ENCODE results near the gene ZSWIM5. TPM values are rescaled to one million over a fixed set of nuclear protein-coding genes. Genes with fewer than 3 reads are reported as not detected.
A peak's percentile ranks its signal among the peaks of the same experiment; 100 is the strongest.
"Not testable (repeated sequence)": the region's sequence is repeated elsewhere in the genome, so short reads cannot be mapped to it uniquely, and the experiment has no call there.

ZSWIM5 gene
- total RNA-seq, 1 donor from 2014 or later: 0.84 TPM

DNA sequence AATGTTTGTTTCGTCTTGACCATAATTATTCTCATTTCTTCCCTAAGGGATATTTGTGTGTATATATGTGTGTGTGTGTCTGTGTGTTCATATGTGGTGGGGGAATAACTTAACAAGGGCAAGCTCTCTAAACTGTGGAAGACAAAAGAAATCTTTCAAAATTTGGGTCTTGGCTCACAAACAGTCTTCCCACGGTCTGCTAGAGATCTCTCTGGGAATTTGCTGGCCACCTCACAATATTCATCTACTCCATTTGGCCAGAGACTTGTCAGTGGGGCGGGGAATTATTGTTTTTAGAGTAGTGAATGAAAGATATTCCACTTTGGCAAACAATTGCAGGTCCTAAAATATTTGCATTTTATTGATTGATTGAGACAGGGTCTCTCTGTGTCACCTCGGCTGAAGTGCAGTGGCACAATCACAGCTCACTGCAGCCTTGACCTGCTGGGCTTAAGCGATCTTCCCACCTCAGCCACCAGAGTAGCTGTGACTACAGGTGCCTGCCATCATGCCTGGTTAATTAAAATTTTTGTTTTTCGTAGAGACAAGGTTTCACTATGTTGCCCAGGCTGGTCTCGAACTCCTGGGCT lies 212.0 kb downstream of the ZSWIM5 start:
- H3K36me3 ChIP-seq (ENCODE audit: control insufficient read depth, insufficient read depth, low read length): no peaks in the 10 kb centered on the region
- no peak for DNase-seq (ENCODE audit: low read depth)
- no peaks in the 10 kb centered on the region for H3K27me3 ChIP-seq (ENCODE audit: control insufficient read depth, insufficient read depth, low read length)
- no peak for TF ChIP-seq CTCF (IDR thresholded peaks at IDR 0.05; ENCODE audit: insufficient read depth, low read length, poor library complexity, severe bottlenecking)
- H3K4me3 ChIP-seq (ENCODE audit: low read depth, low read length): no peak overlapping the region

- no peak for DNase-seq (ENCODE audit: low read depth)
- H3K4me3 ChIP-seq (ENCODE audit: low read depth, low read length): no peak overlapping the region
Observed at GRCh38 chr1:44988531-44989156, 217.8 kb downstream of the ZSWIM5 start.

GRCh38 chr1:44985747-44986359 lies 220.6 kb downstream of the ZSWIM5 start:
- Histone ChIP-seq H3K36me3 (ENCODE audit: control insufficient read depth, insufficient read depth, low read length) (no peaks in the 10 kb centered on the region), H3K4me3 (ENCODE audit: low read depth, low read length) (peak overlapping the region; percentile 57), H3K27me3 (ENCODE audit: control insufficient read depth, insufficient read depth, low read length) (no peaks in the 10 kb centered on the region)
- no peak for DNase-seq (ENCODE audit: low read depth)
- no peak for TF ChIP-seq CTCF (IDR thresholded peaks at IDR 0.05; ENCODE audit: insufficient read depth, low read length, poor library complexity, severe bottlenecking)

More at GRCh38 chr1:44988531-44989156, 217.8 kb downstream of the ZSWIM5 start:
- Histone ChIP-seq H3K27me3 (ENCODE audit: control insufficient read depth, insufficient read depth, low read length) (no peaks in the 10 kb centered on the region), H3K36me3 (ENCODE audit: control insufficient read depth, insufficient read depth, low read length) (no peaks in the 10 kb centered on the region)
- no peak for TF ChIP-seq CTCF (IDR thresholded peaks at IDR 0.05; ENCODE audit: insufficient read depth, low read length, poor library complexity, severe bottlenecking)

DNA sequence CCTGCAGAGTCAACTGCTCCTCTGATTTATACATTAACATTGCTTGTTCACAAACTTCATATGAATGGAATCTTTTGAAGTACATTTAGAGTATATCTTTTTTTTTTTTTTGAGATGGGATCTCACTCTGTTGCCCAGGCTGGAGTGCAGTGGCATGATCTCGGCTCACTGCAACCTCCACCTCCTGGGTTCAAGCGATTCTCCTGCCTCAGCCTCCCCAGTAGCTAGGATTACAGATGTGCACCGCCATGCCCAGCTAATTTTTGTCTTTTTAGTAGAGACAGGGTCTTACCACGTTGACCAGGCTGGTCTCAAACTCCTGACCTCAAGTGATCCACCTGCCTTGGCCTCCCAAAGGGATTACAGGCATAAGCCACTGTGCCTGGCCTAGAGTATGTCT lies 229.0 kb downstream of the ZSWIM5 start:
- not testable (repeated sequence) for H3K36me3 ChIP-seq (ENCODE audit: control insufficient read depth, insufficient read depth, low read length); H3K4me3 ChIP-seq (ENCODE audit: low read depth, low read length); DNase-seq (ENCODE audit: low read depth); H3K27me3 ChIP-seq (ENCODE audit: control insufficient read depth, insufficient read depth, low read length)

DNA sequence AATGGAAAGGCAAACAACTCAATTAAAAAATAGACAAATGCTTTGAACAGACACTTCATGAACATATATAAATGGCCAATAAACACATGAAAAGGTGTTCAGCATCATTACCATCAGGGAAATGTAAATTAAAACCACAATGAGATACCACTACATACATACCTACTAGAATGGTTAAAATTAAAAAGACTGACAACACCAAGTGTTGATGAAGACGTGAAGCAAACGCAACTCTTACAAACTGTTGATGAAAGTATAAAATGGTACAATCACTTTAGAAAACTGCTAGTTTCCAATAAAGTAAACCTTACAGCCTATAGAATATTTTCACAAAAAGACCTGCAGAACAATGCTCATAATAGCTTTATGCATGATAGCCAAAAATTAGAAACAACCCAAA lies 230.2 kb downstream of the ZSWIM5 start:
- Histone ChIP-seq H3K36me3 (ENCODE audit: control insufficient read depth, insufficient read depth, low read length) (peaks cover 1% of the 10 kb centered on the region), H3K4me3 (ENCODE audit: low read depth, low read length) (no peak overlapping the region), H3K27me3 (ENCODE audit: control insufficient read depth, insufficient read depth, low read length) (no peaks in the 10 kb centered on the region)
- no peak for TF ChIP-seq CTCF (IDR thresholded peaks at IDR 0.05; ENCODE audit: insufficient read depth, low read length, poor library complexity, severe bottlenecking)
- no peak for DNase-seq (ENCODE audit: low read depth)

DNA sequence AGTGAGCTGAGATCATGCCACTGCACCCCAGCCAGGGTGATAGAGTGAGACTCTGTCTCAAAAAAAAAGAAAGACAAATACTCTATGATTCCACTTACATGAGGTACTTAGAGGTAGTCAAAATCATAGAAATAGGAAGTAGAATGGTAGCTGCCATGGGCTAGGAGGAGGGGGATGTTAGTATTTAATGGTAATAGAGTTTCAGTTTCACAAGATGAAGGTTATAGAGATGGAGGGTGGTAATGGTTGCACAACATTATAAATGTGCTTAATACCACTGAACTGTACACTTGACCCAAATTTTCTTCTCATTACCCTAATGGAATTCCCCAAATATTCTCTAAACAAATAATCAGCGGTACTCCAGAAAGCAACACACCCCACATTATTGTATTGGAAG lies 232.8 kb downstream of the ZSWIM5 start:
- H3K4me3 ChIP-seq (ENCODE audit: low read depth, low read length): no peak overlapping the region
- no peaks in the 10 kb centered on the region for H3K36me3 ChIP-seq (ENCODE audit: control insufficient read depth, insufficient read depth, low read length)
- no peak for TF ChIP-seq CTCF (IDR thresholded peaks at IDR 0.05; ENCODE audit: insufficient read depth, low read length, poor library complexity, severe bottlenecking)
- H3K27me3 ChIP-seq (ENCODE audit: control insufficient read depth, insufficient read depth, low read length): no peaks in the 10 kb centered on the region
- DNase-seq (ENCODE audit: low read depth): no peak
